ENCODE data around the gene EFNA5. TPM values are rescaled to one million over a fixed set of nuclear protein-coding genes. Genes with fewer than 3 reads are reported as not detected.
A peak's percentile ranks its signal among the peaks of the same experiment; 100 is the strongest.

The EFNA5 gene
- total and polyA plus RNA-seq, 2 experiments from 2014 or later, result 0.64 to 0.86 TPM

- H3K79me2 ChIP-seq (ENCODE audit: insufficient read depth), result no peaks in the 10 kb centered on the region
- H3K9me3 ChIP-seq (ENCODE audit: low read depth), result no peaks in the 10 kb centered on the region
- no peaks in the 10 kb centered on the region for H4K20me1 ChIP-seq (ENCODE audit: insufficient read depth)
- H3K4me2 ChIP-seq (ENCODE audit: unreplicated experiment), result no peak overlapping the region
- no peak for DNase-seq
- WGBS, 2 experiments (ENCODE audit: low coverage in 1 of 2, low lambda C conversion rate in 2 of 2, missing lambda C conversion rate in 2 of 2), result 92 to 99% methylated on average over 6 of the region's 6 CpGs
- in situ Hi-C loops (cut with MboI), result no loop called here
- no peak overlapping the region for H3K27ac ChIP-seq
- H3K4me1 ChIP-seq (ENCODE audit: insufficient read depth), result peaks cover 6% of the 10 kb centered on the region; the same call in 1 of the 2 replicates
- H3K9me2 ChIP-seq (ENCODE audit: insufficient read depth), result no peaks in the 10 kb centered on the region
- H3K27me3 ChIP-seq (replicated peaks; ENCODE audit: insufficient read depth), result peaks cover 18% of the 10 kb centered on the region
- no peak overlapping the region for H3K4me3 ChIP-seq
- no peaks in the 10 kb centered on the region for H3F3A ChIP-seq (ENCODE audit: insufficient read depth)
- no peak for TF ChIP-seq EZH2phosphoT487 (IDR thresholded peaks at IDR 0.05; ENCODE audit: insufficient read depth, low read depth)
- H2AFZ ChIP-seq, result no peak overlapping the region
- H3K9ac ChIP-seq, result no peak overlapping the region
- no peaks in the 10 kb centered on the region for H3K36me3 ChIP-seq (ENCODE audit: low read depth)
Measured at GRCh38 chr5:107543868-107544267, 126.9 kb downstream of the EFNA5 start.

- no peak overlapping the region for H2AFZ ChIP-seq
- 7% methylated on average over 7 of the region's 7 CpGs for WGBS, 2 experiments (ENCODE audit: low coverage in 1 of 2, low lambda C conversion rate in 2 of 2, missing lambda C conversion rate in 2 of 2)
- peak overlapping the region; percentile 37 for H3K4me2 ChIP-seq (ENCODE audit: unreplicated experiment)
- H3F3A ChIP-seq (ENCODE audit: insufficient read depth), result no peaks in the 10 kb centered on the region
- TF ChIP-seq EZH2phosphoT487 (IDR thresholded peaks at IDR 0.05; ENCODE audit: insufficient read depth, low read depth) (no peak), EZH2 (IDR thresholded peaks at IDR 0.05; ENCODE audit: insufficient read depth, poor library complexity, severe bottlenecking) (no peak)
- no peaks in the 10 kb centered on the region for H3K36me3 ChIP-seq (ENCODE audit: low read depth)
- in situ Hi-C loops (cut with MboI), result no loop called here
- H3K27me3 ChIP-seq (replicated peaks; ENCODE audit: insufficient read depth), result peaks cover 14% of the 10 kb centered on the region
- H3K79me2 ChIP-seq (ENCODE audit: insufficient read depth), result no peaks in the 10 kb centered on the region
- H3K9me3 ChIP-seq (ENCODE audit: low read depth), result no peaks in the 10 kb centered on the region
- DNase-seq, result peak; percentile 75
- peak overlapping the region; percentile 30; the same call in 1 of the 2 replicates for H3K4me3 ChIP-seq
- H3K27ac ChIP-seq, result no peak overlapping the region
- peaks cover 6% of the 10 kb centered on the region; the same call in 1 of the 2 replicates for H3K4me1 ChIP-seq (ENCODE audit: insufficient read depth)
- no peak overlapping the region for H3K9ac ChIP-seq
- H3K9me2 ChIP-seq (ENCODE audit: insufficient read depth), result no peaks in the 10 kb centered on the region
- H4K20me1 ChIP-seq (ENCODE audit: insufficient read depth), result no peaks in the 10 kb centered on the region
Measured at GRCh38 chr5:107542831-107543231, 127.9 kb downstream of the EFNA5 start.

GRCh38 chr5:107542428-107542827 lies 128.3 kb downstream of the EFNA5 start:
- 0 out of 2 replicates have a peak overlapping the region, but pooled peaks have one; percentile 30 for H3K4me3 ChIP-seq
- H3K27ac ChIP-seq, result no peak overlapping the region

GRCh38 chr5:107541400-107541799 lies 129.3 kb downstream of the EFNA5 start:
- WGBS, 2 experiments (ENCODE audit: low coverage in 1 of 2, low lambda C conversion rate in 2 of 2, missing lambda C conversion rate in 2 of 2), result 93 to 94% methylated on average over 1 of the region's 1 CpG
- H3K4me2 ChIP-seq (ENCODE audit: unreplicated experiment), result no peak overlapping the region
- H3K9me3 ChIP-seq (ENCODE audit: low read depth), result no peaks in the 10 kb centered on the region
- no peaks in the 10 kb centered on the region for H3F3A ChIP-seq (ENCODE audit: insufficient read depth)
- TF ChIP-seq EZH2 (IDR thresholded peaks at IDR 0.05; ENCODE audit: insufficient read depth, poor library complexity, severe bottlenecking) (no peak), EZH2phosphoT487 (IDR thresholded peaks at IDR 0.05; ENCODE audit: insufficient read depth, low read depth) (no peak)
- peaks cover 6% of the 10 kb centered on the region; the same call in 1 of the 2 replicates for H3K4me1 ChIP-seq (ENCODE audit: insufficient read depth)
- peaks cover 17% of the 10 kb centered on the region for H3K27me3 ChIP-seq (replicated peaks; ENCODE audit: insufficient read depth)
- no peaks in the 10 kb centered on the region for H3K79me2 ChIP-seq (ENCODE audit: insufficient read depth)
- H3K36me3 ChIP-seq (ENCODE audit: low read depth), result no peaks in the 10 kb centered on the region
- H3K4me3 ChIP-seq, result no peak overlapping the region
- in situ Hi-C loops (cut with MboI), result no loop called here
- DNase-seq, result no peak
- no peaks in the 10 kb centered on the region for H3K9me2 ChIP-seq (ENCODE audit: insufficient read depth)
- no peak overlapping the region for H2AFZ ChIP-seq
- H4K20me1 ChIP-seq (ENCODE audit: insufficient read depth), result no peaks in the 10 kb centered on the region
- H3K9ac ChIP-seq, result no peak overlapping the region
- no peak overlapping the region for H3K27ac ChIP-seq

More at GRCh38 chr5:107542428-107542827, 128.3 kb downstream of the EFNA5 start:
- TF ChIP-seq EZH2 (IDR thresholded peaks at IDR 0.05; ENCODE audit: insufficient read depth, poor library complexity, severe bottlenecking) (no peak), EZH2phosphoT487 (IDR thresholded peaks at IDR 0.05; ENCODE audit: insufficient read depth, low read depth) (no peak)
- H3K79me2 ChIP-seq (ENCODE audit: insufficient read depth), result no peaks in the 10 kb centered on the region
- in situ Hi-C loops (cut with MboI), result no loop called here
- H3K27me3 ChIP-seq (replicated peaks; ENCODE audit: insufficient read depth), result peaks cover 13% of the 10 kb centered on the region
- no peaks in the 10 kb centered on the region for H3K9me3 ChIP-seq (ENCODE audit: low read depth)
- H3K9ac ChIP-seq, result no peak overlapping the region
- peak overlapping the region; percentile 37 for H3K4me2 ChIP-seq (ENCODE audit: unreplicated experiment)
- WGBS, 2 experiments (ENCODE audit: low coverage in 1 of 2, low lambda C conversion rate in 2 of 2, missing lambda C conversion rate in 2 of 2), result 5 to 8% methylated on average over 4 of the region's 4 CpGs
- peak; percentile 76 for DNase-seq
- H3K36me3 ChIP-seq (ENCODE audit: low read depth), result no peaks in the 10 kb centered on the region
- no peaks in the 10 kb centered on the region for H3F3A ChIP-seq (ENCODE audit: insufficient read depth)
- peaks cover 6% of the 10 kb centered on the region; the same call in 1 of the 2 replicates for H3K4me1 ChIP-seq (ENCODE audit: insufficient read depth)
- H4K20me1 ChIP-seq (ENCODE audit: insufficient read depth), result no peaks in the 10 kb centered on the region
- H2AFZ ChIP-seq, result no peak overlapping the region
- no peaks in the 10 kb centered on the region for H3K9me2 ChIP-seq (ENCODE audit: insufficient read depth)
